Tibial nerve (tissue), 4 donors: ENCODE measurements around the gene MIOS. TPM values are rescaled to one million over a fixed set of nuclear protein-coding genes. Genes with fewer than 3 reads are reported as not detected.
A peak's percentile ranks its signal among the peaks of the same experiment; 100 is the strongest.

Experiments used
- DNase-seq, 2 donors: peaks; one replicate each; pipeline ENCODE4 v3.0.0-alpha.2; 2019; ENCODE audit warnings: low spot score in 2 of 2
- H3K27ac ChIP-seq, 4 donors: fragments of 200-600 bp; sonication (generic) in 3 of 4; one replicate each; pipeline ENCODE4 v1.5.1; 2017 to 2019; ENCODE audit warnings: mild to moderate bottlenecking in 1 of 4
- H3K27me3 ChIP-seq, 2 donors: fragments of 200-600 bp; sonication (generic) in 1 of 2; one replicate each; pipeline versions ENCODE4 v1.5.1 to v1.6.0; 2017 to 2019
- H3K36me3 ChIP-seq, 3 donors: fragments of 200-600 bp; sonication (generic); one replicate each; pipeline ENCODE4 v1.5.1; 2018 to 2019
- H3K4me1 ChIP-seq, 4 donors: fragments of 200-600 bp; sonication (generic) in 3 of 4; one replicate each; pipeline ENCODE4 v1.5.1; 2017 to 2019
- H3K4me3 ChIP-seq, 4 donors: fragments of 200-600 bp; sonication (generic) in 3 of 4; one replicate each; pipeline ENCODE4 v1.5.1; 2017 to 2019; ENCODE audit warnings: mild to moderate bottlenecking in 1 of 4, moderate library complexity in 1 of 4
- H3K9me3 ChIP-seq, 4 donors: fragments of 200-600 bp; sonication (generic) in 3 of 4; one replicate each; pipeline ENCODE4 v1.5.1; 2017 to 2019
- EP300 ChIP-seq, 2 donors: sonication (generic); formaldehyde crosslinking; IDR thresholded peaks; one replicate each; pipeline ENCODE4 v1.6.1; 2017; ENCODE audit warnings: antibody characterized with exemption in 2 of 2, mild to moderate bottlenecking in 1 of 2
- POLR2A ChIP-seq, 2 donors: fragments of 450-650 bp; IDR thresholded peaks; one replicate each; pipeline ENCODE4 v1.6.1; 2017; ENCODE audit warnings: antibody characterized with exemption in 2 of 2, mild to moderate bottlenecking in 2 of 2, moderate library complexity in 2 of 2
- WGBS, 2 donors: methylation state at CpG; one replicate each; pipeline ENCODE4 v1.1.5; 2018; 5-methylcytosine and 5-hydroxymethylcytosine counted together
- total RNA-seq, 4 donors: library from RNA; depleted of rRNA; stranded (reverse); fragments of >200 nt; gene quantifications; one replicate each; pipeline ENCODE4 v1.1.0, GENCODE V29; 2016
- TF ChIP-seq, protein P1 (sequence below), 5 experiments: fragments of 200-600 bp in 3 of 5; fragments of 450-650 bp in 2 of 5; sonication (generic) in 3 of 5; IDR thresholded peaks; one replicate each; pipeline ENCODE4 v1.5.1; 2016 to 2019; ENCODE audit warnings: antibody characterized with exemption in 5 of 5, mild to moderate bottlenecking in 3 of 5, moderate library complexity in 2 of 5

Gene MIOS
- total RNA-seq, 4 donors from 2014 or later: 35.9 to 80.4 (median 61.9) TPM

DNA sequence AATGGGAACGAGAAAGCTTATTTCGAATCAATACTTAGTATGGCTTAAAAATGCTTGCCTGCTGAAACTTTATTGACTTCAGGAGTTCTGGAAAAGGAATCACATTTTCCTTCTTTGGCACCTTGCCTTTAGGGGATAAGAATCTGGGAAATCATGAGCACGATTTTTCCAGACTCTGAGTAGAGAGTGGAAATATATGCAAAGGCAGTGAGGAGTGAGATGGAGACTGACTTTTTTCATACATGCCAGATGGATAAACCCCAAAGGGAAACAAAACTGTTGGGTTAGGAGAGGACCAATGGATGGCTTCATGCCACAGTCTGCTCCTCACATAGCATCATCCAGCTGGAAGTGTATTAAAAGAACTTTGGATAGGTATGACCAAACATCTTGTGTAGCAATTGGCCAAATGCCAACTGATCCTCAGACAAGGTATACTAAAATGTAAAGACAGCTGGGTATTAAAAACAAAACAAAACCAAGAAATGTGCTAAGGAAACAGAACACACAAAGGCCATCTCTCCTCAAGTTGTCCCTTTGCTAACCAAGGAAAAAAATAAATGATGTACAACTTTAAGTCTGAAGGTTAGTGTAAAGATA is 32.8 kb upstream of the MIOS start:
- 59 to 63% methylated on average over 3 of the region's 3 CpGs for WGBS, 2 donors
- no peak for TF ChIP-seq EP300 (IDR thresholded peaks at IDR 0.05)
- TF ChIP-seq POLR2A (IDR thresholded peaks at IDR 0.05): no peak
- TF ChIP-seq, protein P1, sequence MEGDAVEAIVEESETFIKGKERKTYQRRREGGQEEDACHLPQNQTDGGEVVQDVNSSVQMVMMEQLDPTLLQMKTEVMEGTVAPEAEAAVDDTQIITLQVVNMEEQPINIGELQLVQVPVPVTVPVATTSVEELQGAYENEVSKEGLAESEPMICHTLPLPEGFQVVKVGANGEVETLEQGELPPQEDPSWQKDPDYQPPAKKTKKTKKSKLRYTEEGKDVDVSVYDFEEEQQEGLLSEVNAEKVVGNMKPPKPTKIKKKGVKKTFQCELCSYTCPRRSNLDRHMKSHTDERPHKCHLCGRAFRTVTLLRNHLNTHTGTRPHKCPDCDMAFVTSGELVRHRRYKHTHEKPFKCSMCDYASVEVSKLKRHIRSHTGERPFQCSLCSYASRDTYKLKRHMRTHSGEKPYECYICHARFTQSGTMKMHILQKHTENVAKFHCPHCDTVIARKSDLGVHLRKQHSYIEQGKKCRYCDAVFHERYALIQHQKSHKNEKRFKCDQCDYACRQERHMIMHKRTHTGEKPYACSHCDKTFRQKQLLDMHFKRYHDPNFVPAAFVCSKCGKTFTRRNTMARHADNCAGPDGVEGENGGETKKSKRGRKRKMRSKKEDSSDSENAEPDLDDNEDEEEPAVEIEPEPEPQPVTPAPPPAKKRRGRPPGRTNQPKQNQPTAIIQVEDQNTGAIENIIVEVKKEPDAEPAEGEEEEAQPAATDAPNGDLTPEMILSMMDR (IDR thresholded peaks at IDR 0.05): no peak
- no peaks in the 10 kb centered on the region for H3K27me3 ChIP-seq
- H3K27ac ChIP-seq: peak overlapping the region in 2 of 4 donors; percentile 56 to 60
- H3K9me3 ChIP-seq: no peaks in the 10 kb centered on the region
- DNase-seq: no peak
- no peaks in the 10 kb centered on the region for H3K36me3 ChIP-seq
- peaks cover 0 to 7% (median 0%) of the 10 kb centered on the region in 4 donors for H3K4me1 ChIP-seq
- H3K4me3 ChIP-seq: peak overlapping the region in 1 of 4 donors; percentile 41

DNA sequence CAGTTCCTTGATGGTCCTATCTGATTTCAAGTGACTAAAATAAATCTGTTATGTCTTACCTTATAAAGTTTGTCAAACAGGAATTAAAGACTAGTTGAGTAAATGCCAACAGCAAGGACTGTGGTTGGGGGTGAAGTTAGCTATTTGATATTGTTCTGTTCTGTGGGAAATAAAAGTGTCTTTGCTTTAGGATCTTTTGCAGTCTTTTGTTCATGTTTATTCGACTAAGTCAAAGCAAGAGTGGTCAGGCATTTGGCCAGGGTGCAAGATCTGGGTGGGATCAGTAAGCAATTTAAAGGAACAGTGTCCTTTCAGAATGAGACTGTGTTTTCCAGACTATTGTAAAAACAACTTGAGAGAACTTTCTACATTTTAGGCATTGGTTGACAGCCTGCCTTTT is 31.0 kb upstream of the MIOS start, which contains the start of gene COL28A1:
Gene COL28A1, minus strand, starts transcription at position 183 of the 400 bp plus-strand sequence. CDS start 2,998 bp downstream, outside the sequence.
- no peak for DNase-seq
- Histone ChIP-seq H3K27me3 (no peaks in the 10 kb centered on the region), H3K36me3 (no peaks in the 10 kb centered on the region), H3K4me1 (peaks cover 0 to 7% (median 0%) of the 10 kb centered on the region in 4 donors), H3K27ac (peak within 1 kb of the TSS; percentile 1 to 60 (median 32)), H3K4me3 (peak within 1 kb of the TSS; percentile 3 to 41 (median 12)), H3K9me3 (no peaks in the 10 kb centered on the region)
- TF ChIP-seq POLR2A (IDR thresholded peaks at IDR 0.05) (no peak), EP300 (IDR thresholded peaks at IDR 0.05) (no peak)
- WGBS, 2 donors: 5 to 15% methylated on average over 1 of the region's 1 CpG

DNA sequence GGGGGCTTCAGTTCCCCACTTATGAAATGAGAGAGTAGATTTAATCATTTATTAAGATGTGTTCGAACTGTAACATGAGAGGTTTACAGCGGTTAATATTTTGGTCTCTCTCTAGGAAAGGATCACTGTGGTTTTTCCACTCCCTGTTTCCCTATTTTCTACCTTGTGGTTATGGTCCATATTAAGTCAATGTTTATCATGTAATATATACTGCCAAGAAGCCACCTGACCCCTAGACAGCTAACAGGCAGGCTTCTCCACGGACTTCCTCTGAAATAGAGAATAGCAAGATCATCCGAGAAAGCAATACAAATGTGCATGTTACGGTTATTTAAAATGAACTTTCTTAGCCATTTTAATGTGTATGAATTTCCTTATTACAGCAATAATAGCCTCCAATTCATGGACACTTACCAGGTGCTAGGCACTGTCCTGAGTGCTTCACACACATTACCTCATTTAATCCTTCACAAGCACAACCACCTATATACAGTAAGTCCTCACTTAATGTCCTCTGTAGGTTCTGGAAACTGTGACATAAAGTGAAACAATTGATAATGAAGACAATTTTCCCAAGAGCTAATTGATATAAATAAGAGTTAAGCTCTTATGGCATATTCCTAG is 30.2 kb upstream of the MIOS start:
- Histone ChIP-seq H3K27me3 (no peaks in the 10 kb centered on the region), H3K4me1 (peaks cover 0 to 7% (median 0%) of the 10 kb centered on the region in 4 donors), H3K9me3 (no peaks in the 10 kb centered on the region), H3K36me3 (no peaks in the 10 kb centered on the region), H3K4me3 (peak overlapping the region in 1 of 4 donors; percentile 14), H3K27ac (peak overlapping the region in 1 of 4 donors; percentile 60)
- DNase-seq: no peak
- TF ChIP-seq POLR2A (IDR thresholded peaks at IDR 0.05) (no peak), EP300 (IDR thresholded peaks at IDR 0.05) (no peak)
- TF ChIP-seq, protein P1 (IDR thresholded peaks at IDR 0.05): no peak
- WGBS, 2 donors: 89% methylated on average over 5 of the region's 5 CpGs

DNA sequence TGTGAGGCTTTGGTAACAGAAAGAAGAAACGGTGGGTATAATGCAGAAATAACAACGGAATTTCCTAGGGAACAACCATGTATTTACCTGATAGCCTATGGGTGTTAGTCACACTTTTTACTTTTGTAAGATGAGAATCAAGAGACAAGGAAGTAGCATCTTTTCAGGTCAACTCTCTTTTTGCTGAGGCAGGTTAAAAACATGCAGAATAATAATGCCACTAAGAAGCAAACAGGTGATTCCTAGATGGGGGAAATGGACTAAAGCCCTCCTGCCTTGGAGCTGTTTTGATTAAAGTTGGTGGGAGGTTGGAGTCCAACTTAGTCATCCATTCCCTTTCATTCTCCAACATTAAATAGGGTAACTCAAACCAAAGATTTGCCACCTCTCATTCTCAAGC is 29.0 kb upstream of the MIOS start:
- 93 to 96% methylated on average over 2 of the region's 2 CpGs for WGBS, 2 donors

DNA sequence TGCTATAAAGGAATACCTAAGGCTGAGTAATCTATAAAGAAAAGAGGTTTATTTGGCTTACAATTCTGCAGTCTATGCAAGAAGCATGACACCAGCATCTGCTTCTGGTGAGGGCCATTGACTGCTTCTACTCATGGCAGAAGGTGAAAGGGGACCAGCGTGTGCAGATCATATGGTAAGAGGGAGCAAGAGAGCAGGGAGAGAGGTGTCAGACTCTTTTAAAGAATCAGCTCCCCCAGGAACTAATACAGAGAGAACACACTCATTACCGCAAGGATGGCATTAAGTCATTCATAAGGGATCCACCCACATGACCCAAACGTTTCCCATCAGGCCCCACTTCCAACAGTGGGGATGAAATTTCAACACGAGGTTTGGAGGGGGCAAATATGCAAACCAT is 27.5 kb upstream of the MIOS start:
- H3K4me3 ChIP-seq: no peak overlapping the region
- H3K9me3 ChIP-seq: no peaks in the 10 kb centered on the region
- DNase-seq: no peak
- H3K36me3 ChIP-seq: no peaks in the 10 kb centered on the region
- peaks cover 0 to 7% (median 0%) of the 10 kb centered on the region in 4 donors for H3K4me1 ChIP-seq
- no peaks in the 10 kb centered on the region for H3K27me3 ChIP-seq
- WGBS, 2 donors: 62 to 66% methylated on average over 4 of the region's 4 CpGs
- no peak overlapping the region for H3K27ac ChIP-seq
- TF ChIP-seq, protein P1 (IDR thresholded peaks at IDR 0.05): no peak
- TF ChIP-seq EP300 (IDR thresholded peaks at IDR 0.05) (no peak), POLR2A (IDR thresholded peaks at IDR 0.05) (no peak)

More for the DNA sequence above, 29.0 kb upstream of the MIOS start:
- H3K4me3 ChIP-seq: no peak overlapping the region
- TF ChIP-seq EP300 (IDR thresholded peaks at IDR 0.05): no peak
- TF ChIP-seq, protein P1 (IDR thresholded peaks at IDR 0.05): no peak
- no peak for TF ChIP-seq POLR2A (IDR thresholded peaks at IDR 0.05)
- H3K27me3 ChIP-seq: no peaks in the 10 kb centered on the region
- DNase-seq: no peak
- no peaks in the 10 kb centered on the region for H3K9me3 ChIP-seq
- H3K27ac ChIP-seq: no peak overlapping the region
- H3K4me1 ChIP-seq: peaks cover 0 to 7% (median 0%) of the 10 kb centered on the region in 4 donors
- H3K36me3 ChIP-seq: no peaks in the 10 kb centered on the region
